ENCODE measurements around the gene SET. TPM values are rescaled to one million over a fixed set of nuclear protein-coding genes. Genes with fewer than 3 reads are reported as not detected.

SET gene
- total and polyA plus RNA-seq, 2 of the 13 experiments (the other 11 are each of a cell fraction or from before 2014, with no cell fraction given) = 94.2 to 611 TPM

DNA sequence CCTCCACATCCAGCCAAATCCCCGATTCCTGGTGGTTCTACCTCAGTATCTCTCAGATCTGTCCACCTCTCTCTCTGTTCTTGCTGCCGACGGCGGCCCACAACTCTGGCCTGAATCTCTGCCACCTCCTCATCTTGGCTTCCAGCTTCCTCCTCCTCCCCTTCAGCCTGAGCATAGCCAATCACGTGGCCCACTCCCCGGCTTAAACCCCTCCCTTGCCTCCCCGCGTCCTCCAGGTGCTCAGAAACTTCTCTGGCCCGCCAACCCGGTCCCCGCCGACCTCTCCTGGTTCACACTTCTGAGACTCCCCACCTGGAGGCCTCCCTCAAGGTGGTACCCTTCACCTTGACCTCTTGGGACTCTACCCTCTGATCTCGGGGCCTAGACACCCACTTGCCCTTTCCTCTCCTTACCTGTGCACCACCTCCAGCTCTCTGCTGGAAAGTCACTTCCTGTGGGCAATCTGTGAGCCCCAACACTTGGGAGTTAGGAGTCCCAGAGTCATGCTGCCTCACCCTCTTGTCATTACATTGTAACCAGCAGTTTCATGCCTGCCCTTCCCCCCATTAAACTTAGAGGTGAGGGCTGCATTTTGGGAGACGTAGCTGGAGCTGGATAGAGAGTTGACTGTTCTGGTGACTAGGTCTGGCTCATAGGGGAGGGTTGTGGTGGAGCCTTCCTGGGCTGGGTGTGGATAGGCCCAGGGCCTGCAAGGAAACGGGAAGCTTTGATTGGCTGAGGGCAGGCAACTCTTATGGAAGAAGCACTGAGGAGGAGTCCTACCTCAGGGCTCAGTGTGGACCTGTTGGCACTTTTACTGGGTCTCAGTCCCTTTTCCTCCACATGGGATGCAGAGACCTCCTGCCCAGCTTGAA, 4.5 kb upstream of the SET start (continued):
- TF ChIP-seq FOXJ3 (CRISPR knock-in tag; IDR thresholded peaks at IDR 0.05; ENCODE audit: borderline replicate concordance) (no peak), ZNF7 (CRISPR knock-in tag; IDR thresholded peaks at IDR 0.05) (0 out of 2 replicates have a peak, but pooled peaks have one; percentile 1), ELF1 (CRISPR knock-in tag; IDR thresholded peaks at IDR 0.05) (peak; percentile 42), ZNF547 (CRISPR knock-in tag; IDR thresholded peaks at IDR 0.05) (peak; percentile 64; the same call in 1 of the 2 replicates), MZF1 (CRISPR knock-in tag; IDR thresholded peaks at IDR 0.05; ENCODE audit: borderline replicate concordance) (peak; percentile 30; the same call in 1 of the 2 replicates), ZNF263 (CRISPR knock-in tag; IDR thresholded peaks at IDR 0.05) (peak; percentile 93), ZSCAN31 (CRISPR knock-in tag; IDR thresholded peaks at IDR 0.05; ENCODE audit: low read depth) (peak; percentile 20), CBFB (CRISPR knock-in tag; IDR thresholded peaks at IDR 0.05) (no peak), TCF7 (IDR thresholded peaks at IDR 0.05; ENCODE audit: low read depth) (no peak), MYC (CRISPR knock-in tag; IDR thresholded peaks at IDR 0.05; ENCODE audit: borderline replicate concordance) (peak; percentile 32; the same call in 1 of the 2 replicates), TSC22D2 (CRISPR knock-in tag; IDR thresholded peaks at IDR 0.05; ENCODE audit: borderline replicate concordance) (no peak), ETV6 (CRISPR knock-in tag; conservative IDR thresholded peaks at IDR 0.05) (no peak), SAP130 (CRISPR knock-in tag; IDR thresholded peaks at IDR 0.05; ENCODE audit: low read depth) (peak; percentile 76; the same call in 1 of the 2 replicates), SATB2 (CRISPR knock-in tag; IDR thresholded peaks at IDR 0.05) (no peak), NFKB2 (CRISPR knock-in tag; IDR thresholded peaks at IDR 0.05; ENCODE audit: borderline replicate concordance) (peak; percentile 64; the same call in 1 of the 2 replicates), ZNF747 (CRISPR knock-in tag; IDR thresholded peaks at IDR 0.05; ENCODE audit: borderline replicate concordance) (0 out of 2 replicates have a peak, but pooled peaks have one; percentile 45), DR1 (CRISPR knock-in tag; IDR thresholded peaks at IDR 0.05) (peak; percentile 29; the same call in 1 of the 2 replicates), CBX5 (CRISPR knock-in tag; IDR thresholded peaks at IDR 0.05; ENCODE audit: borderline replicate concordance) (no peak), SP4 (CRISPR knock-in tag; IDR thresholded peaks at IDR 0.05) (0 out of 2 replicates have a peak, but pooled peaks have one; percentile 49), ZNF124 (CRISPR knock-in tag; IDR thresholded peaks at IDR 0.05) (no peak), HNRNPLL (IDR thresholded peaks at IDR 0.05; ENCODE audit: low read depth, low read length, poor library complexity, severe bottlenecking) (no peak)
- TF ChIP-seq, protein P1, sequence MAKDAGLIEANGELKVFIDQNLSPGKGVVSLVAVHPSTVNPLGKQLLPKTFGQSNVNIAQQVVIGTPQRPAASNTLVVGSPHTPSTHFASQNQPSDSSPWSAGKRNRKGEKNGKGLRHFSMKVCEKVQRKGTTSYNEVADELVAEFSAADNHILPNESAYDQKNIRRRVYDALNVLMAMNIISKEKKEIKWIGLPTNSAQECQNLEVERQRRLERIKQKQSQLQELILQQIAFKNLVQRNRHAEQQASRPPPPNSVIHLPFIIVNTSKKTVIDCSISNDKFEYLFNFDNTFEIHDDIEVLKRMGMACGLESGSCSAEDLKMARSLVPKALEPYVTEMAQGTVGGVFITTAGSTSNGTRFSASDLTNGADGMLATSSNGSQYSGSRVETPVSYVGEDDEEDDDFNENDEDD (CRISPR knock-in tag; IDR thresholded peaks at IDR 0.05; ENCODE audit: borderline replicate concordance) = no peak
- TF ChIP-seq, protein P2, sequence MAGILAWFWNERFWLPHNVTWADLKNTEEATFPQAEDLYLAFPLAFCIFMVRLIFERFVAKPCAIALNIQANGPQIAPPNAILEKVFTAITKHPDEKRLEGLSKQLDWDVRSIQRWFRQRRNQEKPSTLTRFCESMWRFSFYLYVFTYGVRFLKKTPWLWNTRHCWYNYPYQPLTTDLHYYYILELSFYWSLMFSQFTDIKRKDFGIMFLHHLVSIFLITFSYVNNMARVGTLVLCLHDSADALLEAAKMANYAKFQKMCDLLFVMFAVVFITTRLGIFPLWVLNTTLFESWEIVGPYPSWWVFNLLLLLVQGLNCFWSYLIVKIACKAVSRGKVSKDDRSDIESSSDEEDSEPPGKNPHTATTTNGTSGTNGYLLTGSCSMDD (CRISPR knock-in tag; IDR thresholded peaks at IDR 0.05) = no peak
- TF ChIP-seq, protein P3, sequence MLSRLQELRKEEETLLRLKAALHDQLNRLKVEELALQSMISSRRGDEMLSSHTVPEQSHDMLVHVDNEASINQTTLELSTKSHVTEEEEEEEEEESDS (CRISPR knock-in tag; IDR thresholded peaks at IDR 0.05; ENCODE audit: borderline replicate concordance) = no peak
- TF ChIP-seq, protein P4, sequence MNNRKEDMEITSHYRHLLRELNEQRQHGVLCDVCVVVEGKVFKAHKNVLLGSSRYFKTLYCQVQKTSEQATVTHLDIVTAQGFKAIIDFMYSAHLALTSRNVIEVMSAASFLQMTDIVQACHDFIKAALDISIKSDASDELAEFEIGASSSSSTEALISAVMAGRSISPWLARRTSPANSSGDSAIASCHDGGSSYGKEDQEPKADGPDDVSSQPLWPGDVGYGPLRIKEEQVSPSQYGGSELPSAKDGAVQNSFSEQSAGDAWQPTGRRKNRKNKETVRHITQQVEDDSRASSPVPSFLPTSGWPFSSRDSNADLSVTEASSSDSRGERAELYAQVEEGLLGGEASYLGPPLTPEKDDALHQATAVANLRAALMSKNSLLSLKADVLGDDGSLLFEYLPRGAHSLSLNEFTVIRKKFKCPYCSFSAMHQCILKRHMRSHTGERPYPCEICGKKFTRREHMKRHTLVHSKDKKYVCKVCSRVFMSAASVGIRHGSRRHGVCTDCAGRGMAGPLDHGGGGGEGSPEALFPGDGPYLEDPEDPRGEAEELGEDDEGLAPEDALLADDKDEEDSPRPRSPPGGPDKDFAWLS (CRISPR knock-in tag; IDR thresholded peaks at IDR 0.05; ENCODE audit: borderline replicate concordance) = peak; percentile 35; the same call in 1 of the 2 replicates
- TF ChIP-seq, protein P5, sequence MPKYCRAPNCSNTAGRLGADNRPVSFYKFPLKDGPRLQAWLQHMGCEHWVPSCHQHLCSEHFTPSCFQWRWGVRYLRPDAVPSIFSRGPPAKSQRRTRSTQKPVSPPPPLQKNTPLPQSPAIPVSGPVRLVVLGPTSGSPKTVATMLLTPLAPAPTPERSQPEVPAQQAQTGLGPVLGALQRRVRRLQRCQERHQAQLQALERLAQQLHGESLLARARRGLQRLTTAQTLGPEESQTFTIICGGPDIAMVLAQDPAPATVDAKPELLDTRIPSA (CRISPR knock-in tag; IDR thresholded peaks at IDR 0.05; ENCODE audit: borderline replicate concordance) = peak; percentile 32; the same call in 1 of the 2 replicates
